GM12878 (cell line): ENCODE data around the gene RASGRF1. TPM values are rescaled to one million over a fixed set of nuclear protein-coding genes. Genes with fewer than 3 reads are reported as not detected.

ENCODE experiments used
- ATAC-seq: fragments of 200-7000 bp; cut with Tn5 transposase; 3 replicates; pipeline ENCODE4 v1.9.1; 2020; ENCODE audit warnings: mild to moderate bottlenecking, moderate library complexity
- BruUV-seq: library from RNA; stranded (reverse); fragments of 400-500 nt; replicated peaks from 2 replicates; lab custom pipeline; 2021; lab: Mats Ljungman, UMichigan
- CTCF ChIA-PET: fragments of 300-600 bp; sonication (Branson Sonifier 250); formaldehyde crosslinking; extraction: SDS; loops from one replicate; lab custom pipeline; 2021; ENCODE audit warnings: inconsistent platforms; lab: Yijun Ruan, JAX
- POLR2A ChIA-PET: fragments of 350-600 bp; formaldehyde crosslinking; extraction: SDS; loops from one replicate; lab custom pipeline; 2021; ENCODE audit warnings: inconsistent platforms; lab: Charles Lee
- RAD21 ChIA-PET: fragments of 300-600 bp; sonication (Branson Sonifier 250); formaldehyde crosslinking; loops from one replicate; lab custom pipeline; 2023; ENCODE audit warnings: antibody characterized with exemption; ENCODE audit not compliant: unreplicated experiment; lab: Charles Lee
- SMC1A ChIA-PET: fragments of 300-600 bp; sonication (Branson Sonifier 250); formaldehyde crosslinking; loops from one replicate; lab custom pipeline; 2023; ENCODE audit not compliant: unreplicated experiment, uncharacterized antibody; lab: Charles Lee
- DNase-seq: peaks from one replicate; pipeline ENCODE4 v3.0.0-alpha.2; 2011; ENCODE audit warnings: low read depth, low spot score
- FAIRE-seq: peaks from 3 replicates; lab custom pipeline; 2011; peaks lifted over from hg19 to GRCh38; lab: Jason Lieb, UNC
- H2AFZ ChIP-seq: 2 replicates; pipeline ENCODE4 v1.6.0; 2011; ENCODE audit warnings: low read depth, low read length, control low read depth; ENCODE audit not compliant: control insufficient read depth
- H3K27ac ChIP-seq: 2 replicates; pipeline ENCODE4 v1.5.1; 2011; ENCODE audit warnings: control low read depth; ENCODE audit not compliant: control insufficient read depth, insufficient read depth
- H3K27me3 ChIP-seq, 2 experiments: replicated peaks in 1 of 2; 2 replicates each; pipeline versions ENCODE4 v1.6.0 to v1.6.1; 2011; ENCODE audit warnings: low read length in 1 of 2; ENCODE audit not compliant: control insufficient read depth in 2 of 2, insufficient read depth in 2 of 2
- H3K36me3 ChIP-seq, 2 experiments: 2 replicates each; pipeline ENCODE4 v1.5.1; 2011; ENCODE audit warnings: low read length in 1 of 2; ENCODE audit not compliant: control insufficient read depth in 2 of 2, insufficient read depth in 2 of 2
- H3K4me1 ChIP-seq: 2 replicates; pipeline ENCODE4 v1.6.1; 2011; ENCODE audit warnings: mild to moderate bottlenecking, low read length, moderate library complexity, mixed read lengths; ENCODE audit not compliant: control insufficient read depth, insufficient read depth
- H3K4me2 ChIP-seq: 2 replicates; pipeline ENCODE4 v1.6.0; 2011; ENCODE audit warnings: control low read depth; ENCODE audit not compliant: control insufficient read depth, insufficient read depth
- H3K4me3 ChIP-seq: fragments of 200-600 bp; sonication (generic); 2 replicates; pipeline ENCODE4 v1.5.1; 2016
- H3K79me2 ChIP-seq: 2 replicates; pipeline ENCODE4 v1.6.0; 2011; ENCODE audit warnings: low read length; ENCODE audit not compliant: control insufficient read depth, insufficient read depth
- H3K9ac ChIP-seq: 2 replicates; pipeline ENCODE4 v1.8.0; 2011; ENCODE audit warnings: low read length, control low read depth, mixed read lengths; ENCODE audit not compliant: control insufficient read depth, insufficient read depth
- H3K9me3 ChIP-seq: replicated peaks from 3 replicates; pipeline ENCODE4 v1.5.1; 2011; ENCODE audit warnings: mild to moderate bottlenecking, low read length; ENCODE audit not compliant: control insufficient read depth, insufficient read depth
- H4K20me1 ChIP-seq: 2 replicates; pipeline ENCODE4 v1.6.0; 2011; ENCODE audit not compliant: control insufficient read depth, insufficient read depth
- ASH2L ChIP-seq: fragments of 300-600, 200-600 bp; sonication (generic); IDR thresholded peaks from 2 replicates; pipeline ENCODE4 v1.6.1; 2017; ENCODE audit warnings: low read depth, mild to moderate bottlenecking, borderline replicate concordance
- DPF2 ChIP-seq: fragments of 450-650 bp; IDR thresholded peaks from 2 replicates; pipeline ENCODE4 v1.6.1; 2017; ENCODE audit warnings: mild to moderate bottlenecking
- HCFC1 ChIP-seq: fragments of 150-350 bp; IDR thresholded peaks from 2 replicates; pipeline ENCODE4 v1.6.1; 2014; ENCODE audit warnings: low read length
- HDGF ChIP-seq: fragments of 450-650 bp; IDR thresholded peaks from 2 replicates; pipeline ENCODE4 v1.6.1; 2016; ENCODE audit warnings: antibody characterized with exemption
- KLF5 ChIP-seq: fragments of 450-650 bp; IDR thresholded peaks from 2 replicates; pipeline ENCODE4 v1.6.1; 2014; ENCODE audit warnings: mild to moderate bottlenecking; ENCODE audit not compliant: partially characterized antibody
- NFIC ChIP-seq: IDR thresholded peaks from 2 replicates; pipeline ENCODE4 v1.6.1; 2012; ENCODE audit warnings: low read depth, mild to moderate bottlenecking, inconsistent platforms, low read length, moderate library complexity
- SMARCA5 ChIP-seq: fragments of 450-650 bp; IDR thresholded peaks from 2 replicates; pipeline ENCODE4 v1.6.1; 2017; ENCODE audit warnings: mild to moderate bottlenecking
- SP1 ChIP-seq: IDR thresholded peaks from one replicate; pipeline ENCODE4 v1.6.1; 2011; ENCODE audit warnings: low read depth, low read length
- STAT1 ChIP-seq: fragments of 450-650 bp; conservative IDR thresholded peaks from 2 replicates; pipeline ENCODE4 v1.6.1; 2014; ENCODE audit warnings: antibody characterized with exemption, mild to moderate bottlenecking
- WGBS: methylation state at CpG from one replicate; pipeline ENCODE4 v1.1.6; 2016; ENCODE audit warnings: low lambda C conversion rate; ENCODE audit not compliant: insufficient replicate concordance, insufficient coverage; ENCODE audit errors: missing lambda C conversion rate; 5-methylcytosine and 5-hydroxymethylcytosine counted together
- in situ Hi-C: fragments of 300-500 bp; cut with MboI; formaldehyde crosslinking; loops from 9 replicates; pipeline ENCODE4 v1.14.3; 2018; ENCODE audit warnings: mixed read lengths
- intact Hi-C: fragments of 100-400 bp; cut with micrococcal nuclease; formaldehyde crosslinking; loops from one replicate; pipeline ENCODE4 v1.14.2; 2022; ENCODE audit not compliant: unreplicated experiment
- polyA plus RNA-seq, 11 experiments: library from polyadenylated mRNA; depleted of rRNA in 4 of 11; unstranded in 6 of 11; stranded (reverse) in 5 of 11; fragments of >200 nt; fragmentation: Nextera tagmentation in 4 of 11; fragmentation: Illumina TruSeq in 1 of 11; extraction: Ambion mirVana in 4 of 11; extraction: Trizol in 1 of 11; gene quantifications; 1 replicate in 1 of 11; 2 replicates in 10 of 11; pipeline versions ENCODE4 v1.2.1 to v1.2.3, GENCODE V29; 2011 to 2016; ENCODE audit warnings: inconsistent platforms in 2 of 11, missing spikeins in 2 of 11, low read depth in 1 of 11
- total RNA-seq, 4 experiments: library from RNA; depleted of rRNA in 3 of 4; stranded (reverse); fragments of >200 nt in 3 of 4; fragmentation: Illumina TruSeq in 1 of 4; extraction: Trizol in 1 of 4; gene quantifications; 2 replicates each; pipeline versions ENCODE4 v1.2.1 to v1.2.3, GENCODE V29; 2013 to 2021

RASGRF1 gene
- total and polyA plus RNA-seq, 10 of the 15 experiments (the other 5 are each of a cell fraction or from before 2014, with no cell fraction given) = 0.20 to 1.9 (median 0.86) TPM

GRCh38 chr15:79083154-79083553 is 7.4 kb downstream of the RASGRF1 start (continued):
- TF ChIP-seq NFIC = no peak

GRCh38 chr15:79082363-79083070 is 8.1 kb downstream of the RASGRF1 start:
- no peak for TF ChIP-seq HCFC1
- no peak for TF ChIP-seq DPF2
- TF ChIP-seq HDGF = no peak
- no peak for TF ChIP-seq ASH2L
- TF ChIP-seq STAT1 = no peak
- TF ChIP-seq KLF5 = no peak
- no peak for TF ChIP-seq SMARCA5
- no peak for TF ChIP-seq SP1
- TF ChIP-seq, all 136 proteins: peak for 0
- BruUV-seq = no TSS peak
- Histone ChIP-seq H4K20me1 (no peaks in the 10 kb centered on the region), H3K27ac (no peak overlapping the region), H3K27me3 (peaks cover 0 to 1% of the 10 kb centered on the region in 2 experiments; a peak in 3 of 4 replicates), H3K79me2 (no peaks in the 10 kb centered on the region), H3K9me3 (no peaks in the 10 kb centered on the region; the same call in 1 of the 3 replicates), H3K4me1 (peaks cover 4% of the 10 kb centered on the region; the same call in 1 of the 2 replicates), H3K36me3 (no peaks in the 10 kb centered on the region), H2AFZ (no peak overlapping the region), H3K4me3 (no peak overlapping the region), H3K4me2 (no peak overlapping the region), H3K9ac (no peak overlapping the region)
- FAIRE-seq (no peak), ATAC-seq (no peak), DNase-seq (no peak)
- POLR2A ChIA-PET = no interaction called here
- RAD21 ChIA-PET = no interaction called here
- CTCF ChIA-PET = interaction anchor here (1.7 kb wide), 1 partner anchor 102 kb away, joined by 4 read pairs; no protein-coding TSS in a partner anchor
- WGBS = 58% methylated on average over 6 of the region's 6 CpGs
- intact Hi-C loops = no loop called here
- in situ Hi-C loops = no loop called here
- SMC1A ChIA-PET = interaction anchor here (1.2 kb wide), 1 partner anchor 44 kb away, joined by 3 read pairs; no protein-coding TSS in a partner anchor
